Astrocyte (in vitro differentiated cells and primary cell): ENCODE results near the gene CPT1A. TPM values are rescaled to one million over a fixed set of nuclear protein-coding genes. Genes with fewer than 3 reads are reported as not detected.
A peak's percentile ranks its signal among the peaks of the same experiment; 100 is the strongest.

ENCODE experiments used
- DNase-seq: peaks from one replicate; pipeline ENCODE4 v3.0.0-alpha.2; 2010; ENCODE audit warnings: low read depth
- FAIRE-seq: peaks from 2 replicates; lab custom pipeline; 2011; peaks lifted over from hg19 to GRCh38; lab: Jason Lieb, UNC
- H2AFZ ChIP-seq: 2 replicates; pipeline ENCODE4 v1.6.0; 2012; ENCODE audit warnings: low read depth, low read length, inconsistent platforms
- H3K27ac ChIP-seq: 2 replicates; pipeline ENCODE4 v1.5.1; 2011; ENCODE audit warnings: low read depth, low read length, inconsistent platforms
- H3K27me3 ChIP-seq: 2 replicates; pipeline ENCODE4 v1.6.0; 2011; ENCODE audit warnings: low read length, inconsistent platforms; ENCODE audit not compliant: insufficient read depth
- H3K36me3 ChIP-seq: 2 replicates; pipeline ENCODE4 v1.5.1; 2011; ENCODE audit warnings: low read length, inconsistent platforms; ENCODE audit not compliant: insufficient read depth
- H3K4me1 ChIP-seq: 2 replicates; pipeline ENCODE4 v1.5.1; 2011; ENCODE audit warnings: low read length, inconsistent platforms; ENCODE audit not compliant: insufficient read depth
- H3K4me2 ChIP-seq: 2 replicates; pipeline ENCODE4 v1.6.0; 2012; ENCODE audit warnings: low read length, inconsistent platforms
- H3K4me3 ChIP-seq: 2 replicates; pipeline ENCODE4 v1.5.1; 2011; ENCODE audit warnings: low read depth, mild to moderate bottlenecking, low read length, inconsistent platforms; ENCODE audit not compliant: insufficient read depth
- H3K79me2 ChIP-seq: 2 replicates; pipeline ENCODE4 v1.6.0; 2012; ENCODE audit warnings: mild to moderate bottlenecking, low read length, inconsistent platforms; ENCODE audit not compliant: insufficient read depth
- H3K9ac ChIP-seq: 2 replicates; pipeline ENCODE4 v1.6.0; 2012; ENCODE audit warnings: mild to moderate bottlenecking, low read length, inconsistent platforms
- H3K9me3 ChIP-seq: 2 replicates; pipeline ENCODE4 v1.5.1; 2012; ENCODE audit warnings: low read depth, mild to moderate bottlenecking, low read length, inconsistent platforms; ENCODE audit not compliant: insufficient read depth
- H4K20me1 ChIP-seq: 2 replicates; pipeline ENCODE4 v1.6.0; 2012; ENCODE audit warnings: low read length, inconsistent platforms; ENCODE audit not compliant: insufficient read depth
- H3K27ac Mint-ChIP-seq: one replicate; pipeline ENCODE4 v1.8.0; 2021; ENCODE audit warnings: mild to moderate bottlenecking, mixed read lengths; ENCODE audit not compliant: unreplicated experiment
- H3K27me3 Mint-ChIP-seq: one replicate; pipeline ENCODE4 v1.8.0; 2021; ENCODE audit warnings: low read depth, mixed read lengths; ENCODE audit not compliant: unreplicated experiment
- H3K36me3 Mint-ChIP-seq: one replicate; pipeline ENCODE4 v1.8.0; 2021; ENCODE audit warnings: low read depth, mixed read lengths; ENCODE audit not compliant: unreplicated experiment
- H3K4me1 Mint-ChIP-seq: one replicate; pipeline ENCODE4 v1.8.0; 2021; ENCODE audit warnings: low read depth, mixed read lengths; ENCODE audit not compliant: unreplicated experiment
- H3K4me3 Mint-ChIP-seq: one replicate; pipeline ENCODE4 v1.8.0; 2021; ENCODE audit warnings: mild to moderate bottlenecking, moderate library complexity, mixed read lengths; ENCODE audit not compliant: unreplicated experiment
- H3K9me3 Mint-ChIP-seq: one replicate; pipeline ENCODE4 v1.8.0; 2021; ENCODE audit warnings: mild to moderate bottlenecking, mixed read lengths; ENCODE audit not compliant: unreplicated experiment
- CTCF ChIP-seq: IDR thresholded peaks from 2 replicates; pipeline ENCODE4 v1.5.1; 2011; ENCODE audit warnings: low read depth, mild to moderate bottlenecking, inconsistent platforms, low read length, moderate library complexity; ENCODE audit not compliant: insufficient read depth
- EZH2 ChIP-seq: IDR thresholded peaks from 2 replicates; pipeline ENCODE4 v1.6.1; 2012; ENCODE audit warnings: mild to moderate bottlenecking, low read length, inconsistent platforms; ENCODE audit not compliant: insufficient read depth
- total RNA-seq: library from RNA; stranded (reverse); gene quantifications from 2 replicates; pipeline ENCODE4 v1.2.1, GENCODE V29; 2021

Gene CPT1A
- total RNA-seq, 1 donor from 2014 or later: 2.3 TPM

GRCh38 chr11:68868221-68868835 lies 26.6 kb upstream of the CPT1A start:
- no peak overlapping the region for H3K27ac ChIP-seq
- no peak overlapping the region for H3K9ac ChIP-seq
- Mint-ChIP-seq H3K27me3 (peaks cover 34% of the 10 kb centered on the region), H3K9me3 (peaks cover 9% of the 10 kb centered on the region), H3K27ac (peak overlapping the region; percentile 64), H3K36me3 (no peaks in the 10 kb centered on the region), H3K4me3 (no peak overlapping the region), H3K4me1 (peaks cover 10% of the 10 kb centered on the region)
- no peak overlapping the region for H3K4me3 ChIP-seq
- no peaks in the 10 kb centered on the region for H3K79me2 ChIP-seq
- H4K20me1 ChIP-seq: no peaks in the 10 kb centered on the region
- no peaks in the 10 kb centered on the region for H3K36me3 ChIP-seq
- H3K4me2 ChIP-seq: no peak overlapping the region
- peaks cover 7% of the 10 kb centered on the region for H3K9me3 ChIP-seq
- peaks cover 5% of the 10 kb centered on the region for H3K27me3 ChIP-seq
- peaks cover 16% of the 10 kb centered on the region for H3K4me1 ChIP-seq
- TF ChIP-seq EZH2 (no peak), CTCF (no peak)
- no peak for FAIRE-seq
- DNase-seq: no peak
- no peak overlapping the region for H2AFZ ChIP-seq

- DNase-seq: no peak
These were observed 25.4 kb upstream of the CPT1A start for GRCh38 chr11:68867066-68867465.

More at GRCh38 chr11:68867066-68867465, 25.4 kb upstream of the CPT1A start:
- Histone ChIP-seq H3K27ac (no peak overlapping the region), H3K4me1 (peaks cover 4% of the 10 kb centered on the region), H3K9ac (no peak overlapping the region), H3K36me3 (no peaks in the 10 kb centered on the region), H3K79me2 (no peaks in the 10 kb centered on the region), H2AFZ (no peak overlapping the region), H3K27me3 (peaks cover 5% of the 10 kb centered on the region), H3K4me2 (no peak overlapping the region), H3K4me3 (no peak overlapping the region), H4K20me1 (no peaks in the 10 kb centered on the region), H3K9me3 (peaks cover 7% of the 10 kb centered on the region)
- Mint-ChIP-seq H3K27me3 (peaks cover 31% of the 10 kb centered on the region), H3K4me1 (peaks cover 4% of the 10 kb centered on the region), H3K27ac (no peak overlapping the region), H3K36me3 (no peaks in the 10 kb centered on the region), H3K9me3 (peaks cover 17% of the 10 kb centered on the region), H3K4me3 (no peak overlapping the region)
- FAIRE-seq: no peak
- no peak for TF ChIP-seq CTCF
- no peak for TF ChIP-seq EZH2
